WTC11 (cell line): ENCODE results near the gene KIR3DL2. TPM values are rescaled to one million over a fixed set of nuclear protein-coding genes. Genes with fewer than 3 reads are reported as not detected.

ENCODE experiments used
- ATAC-seq: fragments of 200-7000 bp; cut with Tn5 transposase; 2 replicates; pipeline ENCODE4 v1.10.0; 2021; ENCODE audit warnings: mild to moderate bottlenecking, moderate library complexity
- CTCF ChIA-PET: fragments of 300-600 bp; sonication (Branson Sonifier 250); formaldehyde crosslinking; loops from one replicate; lab custom pipeline; 2021; ENCODE audit warnings: antibody characterized with exemption; lab: Charles Lee
- POLR2A ChIA-PET: fragments of 350-600 bp; sonication (Branson Sonifier 250); formaldehyde crosslinking; loops from one replicate; lab custom pipeline; 2021; ENCODE audit warnings: antibody characterized with exemption; lab: Charles Lee
- DNase-seq: peaks from one replicate; pipeline ENCODE4 v3.0.0; 2021; ENCODE audit warnings: low spot score
- H3K27ac Mint-ChIP-seq: 2 replicates; pipeline ENCODE4 v1.8.0; 2021; ENCODE audit warnings: mixed read lengths
- H3K27me3 Mint-ChIP-seq: 2 replicates; pipeline ENCODE4 v1.8.0; 2021; ENCODE audit warnings: low read depth, mild to moderate bottlenecking, moderate library complexity, mixed read lengths
- H3K36me3 Mint-ChIP-seq: 2 replicates; pipeline ENCODE4 v1.8.0; 2021; ENCODE audit warnings: mixed read lengths
- H3K4me1 Mint-ChIP-seq: 2 replicates; pipeline ENCODE4 v1.8.0; 2022; ENCODE audit warnings: mixed read lengths
- H3K4me3 Mint-ChIP-seq: 2 replicates; pipeline ENCODE4 v1.8.0; 2021; ENCODE audit warnings: mild to moderate bottlenecking, moderate library complexity, mixed read lengths
- H3K9me3 Mint-ChIP-seq: 2 replicates; pipeline ENCODE4 v1.8.0; 2021; ENCODE audit warnings: mixed read lengths
- CBFB ChIP-seq: sonication (generic); formaldehyde crosslinking; IDR thresholded peaks from 2 replicates; pipeline ENCODE4 v1.8.1; 2022; ENCODE audit warnings: mild to moderate bottlenecking, low read depth, missing genetic modification reagents
- CREM ChIP-seq: sonication (generic); formaldehyde crosslinking; IDR thresholded peaks from 2 replicates; pipeline ENCODE4 v1.8.1; 2022; ENCODE audit warnings: mild to moderate bottlenecking, missing genetic modification reagents, moderate library complexity
- ERG ChIP-seq: fragments of 250-450 bp; sonication (Bioruptor Pico); IDR thresholded peaks from 2 replicates; pipeline ENCODE4 v1.8.0; 2021; ENCODE audit warnings: mild to moderate bottlenecking
- FOXJ3 ChIP-seq: sonication (generic); formaldehyde crosslinking; IDR thresholded peaks from 2 replicates; pipeline ENCODE4 v1.9.0; 2021; ENCODE audit warnings: missing genetic modification reagents, mild to moderate bottlenecking, borderline replicate concordance
- RELA ChIP-seq: sonication (generic); formaldehyde crosslinking; IDR thresholded peaks from 2 replicates; pipeline ENCODE4 v1.8.1; 2022; ENCODE audit warnings: missing genetic modification reagents, mild to moderate bottlenecking, borderline replicate concordance
- SMAD4 ChIP-seq: sonication (generic); formaldehyde crosslinking; IDR thresholded peaks from 2 replicates; pipeline ENCODE4 v1.8.0; 2022; ENCODE audit warnings: mild to moderate bottlenecking, missing genetic modification reagents
- TP53 ChIP-seq: sonication (generic); formaldehyde crosslinking; IDR thresholded peaks from 2 replicates; pipeline ENCODE4 v1.8.1; 2023; ENCODE audit warnings: mild to moderate bottlenecking, missing genetic modification reagents
- ZNF232 ChIP-seq: sonication (generic); formaldehyde crosslinking; IDR thresholded peaks from 2 replicates; pipeline ENCODE4 v1.8.0; 2022; ENCODE audit warnings: mild to moderate bottlenecking, missing genetic modification reagents
- ZNF425 ChIP-seq: fragments of 250-450 bp; sonication (Bioruptor Pico); conservative IDR thresholded peaks from 2 replicates; pipeline ENCODE4 v1.9.0; 2021; ENCODE audit warnings: mild to moderate bottlenecking
- total RNA-seq: library from RNA; stranded (reverse); gene quantifications from 3 replicates; pipeline ENCODE4 v1.2.3, GENCODE V29; 2021
- TF ChIP-seq, protein P1 (sequence below): sonication (generic); formaldehyde crosslinking; IDR thresholded peaks from 2 replicates; pipeline ENCODE4 v1.8.0; 2022; ENCODE audit warnings: mild to moderate bottlenecking, missing genetic modification reagents
- TF ChIP-seq, protein P2 (sequence below): fragments of 250-450 bp; sonication (Bioruptor Pico); IDR thresholded peaks from 2 replicates; pipeline ENCODE4 v1.9.0; 2021; ENCODE audit warnings: mild to moderate bottlenecking
- TF ChIP-seq, protein P3 (sequence below): fragments of 250-450 bp; sonication (Bioruptor Pico); IDR thresholded peaks from 2 replicates; pipeline ENCODE4 v1.9.0; 2021; ENCODE audit warnings: mild to moderate bottlenecking, borderline replicate concordance

KIR3DL2 gene
- total RNA-seq, 1 experiment from 2014 or later: not detected

DNA sequence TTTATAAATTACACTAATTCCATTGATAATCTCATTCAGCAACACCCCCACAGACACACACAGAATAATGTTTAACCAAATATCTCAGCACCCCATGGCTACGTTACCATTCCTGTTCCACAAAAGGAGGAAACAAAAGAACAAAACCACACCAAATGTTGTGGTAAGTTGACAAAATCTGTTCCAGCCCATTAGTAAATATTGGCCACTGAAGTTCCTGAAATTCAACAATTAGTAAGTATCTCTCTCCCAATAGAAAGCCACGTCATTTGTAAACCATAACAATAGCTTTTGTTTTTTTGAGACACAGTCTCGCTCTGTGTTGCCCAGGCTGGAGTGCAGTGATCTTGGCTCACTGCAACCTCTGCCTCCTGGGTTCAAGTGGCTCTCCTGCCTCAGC, 21.5 kb downstream of the KIR3DL2 start (continued):
- no peak for TF ChIP-seq ZNF425 (CRISPR knock-in tag)
- TF ChIP-seq, protein P1, sequence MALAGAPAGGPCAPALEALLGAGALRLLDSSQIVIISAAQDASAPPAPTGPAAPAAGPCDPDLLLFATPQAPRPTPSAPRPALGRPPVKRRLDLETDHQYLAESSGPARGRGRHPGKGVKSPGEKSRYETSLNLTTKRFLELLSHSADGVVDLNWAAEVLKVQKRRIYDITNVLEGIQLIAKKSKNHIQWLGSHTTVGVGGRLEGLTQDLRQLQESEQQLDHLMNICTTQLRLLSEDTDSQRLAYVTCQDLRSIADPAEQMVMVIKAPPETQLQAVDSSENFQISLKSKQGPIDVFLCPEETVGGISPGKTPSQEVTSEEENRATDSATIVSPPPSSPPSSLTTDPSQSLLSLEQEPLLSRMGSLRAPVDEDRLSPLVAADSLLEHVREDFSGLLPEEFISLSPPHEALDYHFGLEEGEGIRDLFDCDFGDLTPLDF (CRISPR knock-in tag): no peak
- TF ChIP-seq, protein P2, sequence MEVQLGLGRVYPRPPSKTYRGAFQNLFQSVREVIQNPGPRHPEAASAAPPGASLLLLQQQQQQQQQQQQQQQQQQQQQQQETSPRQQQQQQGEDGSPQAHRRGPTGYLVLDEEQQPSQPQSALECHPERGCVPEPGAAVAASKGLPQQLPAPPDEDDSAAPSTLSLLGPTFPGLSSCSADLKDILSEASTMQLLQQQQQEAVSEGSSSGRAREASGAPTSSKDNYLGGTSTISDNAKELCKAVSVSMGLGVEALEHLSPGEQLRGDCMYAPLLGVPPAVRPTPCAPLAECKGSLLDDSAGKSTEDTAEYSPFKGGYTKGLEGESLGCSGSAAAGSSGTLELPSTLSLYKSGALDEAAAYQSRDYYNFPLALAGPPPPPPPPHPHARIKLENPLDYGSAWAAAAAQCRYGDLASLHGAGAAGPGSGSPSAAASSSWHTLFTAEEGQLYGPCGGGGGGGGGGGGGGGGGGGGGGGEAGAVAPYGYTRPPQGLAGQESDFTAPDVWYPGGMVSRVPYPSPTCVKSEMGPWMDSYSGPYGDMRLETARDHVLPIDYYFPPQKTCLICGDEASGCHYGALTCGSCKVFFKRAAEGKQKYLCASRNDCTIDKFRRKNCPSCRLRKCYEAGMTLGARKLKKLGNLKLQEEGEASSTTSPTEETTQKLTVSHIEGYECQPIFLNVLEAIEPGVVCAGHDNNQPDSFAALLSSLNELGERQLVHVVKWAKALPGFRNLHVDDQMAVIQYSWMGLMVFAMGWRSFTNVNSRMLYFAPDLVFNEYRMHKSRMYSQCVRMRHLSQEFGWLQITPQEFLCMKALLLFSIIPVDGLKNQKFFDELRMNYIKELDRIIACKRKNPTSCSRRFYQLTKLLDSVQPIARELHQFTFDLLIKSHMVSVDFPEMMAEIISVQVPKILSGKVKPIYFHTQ (CRISPR knock-in tag): no peak
- no peak for TF ChIP-seq RELA (CRISPR knock-in tag)
- TF ChIP-seq ZNF232: no peak

DNA sequence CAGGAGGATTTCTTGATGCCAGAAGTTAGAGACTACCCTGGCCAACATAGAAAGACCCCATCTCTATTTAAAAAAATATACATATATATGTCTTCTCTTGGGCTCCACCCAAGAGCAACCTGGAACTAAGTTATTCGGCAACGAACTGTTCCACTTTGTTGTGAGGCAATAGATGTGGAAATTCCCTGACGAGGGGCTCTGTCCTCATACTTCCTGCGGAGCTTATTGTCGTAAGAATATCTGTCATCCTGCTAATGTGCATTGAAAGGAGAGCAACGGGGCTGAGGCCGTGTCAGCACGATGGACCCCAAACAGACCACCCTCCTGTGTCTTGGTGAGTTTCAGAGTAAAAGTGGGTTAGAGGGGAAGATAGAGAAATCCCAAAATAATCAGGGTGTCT, 23.7 kb downstream of the KIR3DL2 start, which contains the start of gene FCAR:
Gene FCAR, plus strand, starts transcription at position 246 of the 400 bp plus-strand sequence. Its CDS starts 55 bp downstream, at position 301.
- H3K4me1 Mint-ChIP-seq: peaks cover 19% of the 10 kb centered on the region
- H3K9me3 Mint-ChIP-seq: peaks cover 21% of the 10 kb centered on the region
- H3K4me3 Mint-ChIP-seq: no peak within 1 kb of the TSS
- no peaks in the 10 kb centered on the region for H3K36me3 Mint-ChIP-seq
- ATAC-seq (no peak), DNase-seq (no peak)
- TF ChIP-seq TP53 (CRISPR knock-in tag) (no peak), CBFB (CRISPR knock-in tag) (no peak), ERG (no peak), RELA (CRISPR knock-in tag) (no peak), CREM (no peak), SMAD4 (CRISPR knock-in tag) (no peak), FOXJ3 (CRISPR knock-in tag) (no peak)
- TF ChIP-seq, protein P3, sequence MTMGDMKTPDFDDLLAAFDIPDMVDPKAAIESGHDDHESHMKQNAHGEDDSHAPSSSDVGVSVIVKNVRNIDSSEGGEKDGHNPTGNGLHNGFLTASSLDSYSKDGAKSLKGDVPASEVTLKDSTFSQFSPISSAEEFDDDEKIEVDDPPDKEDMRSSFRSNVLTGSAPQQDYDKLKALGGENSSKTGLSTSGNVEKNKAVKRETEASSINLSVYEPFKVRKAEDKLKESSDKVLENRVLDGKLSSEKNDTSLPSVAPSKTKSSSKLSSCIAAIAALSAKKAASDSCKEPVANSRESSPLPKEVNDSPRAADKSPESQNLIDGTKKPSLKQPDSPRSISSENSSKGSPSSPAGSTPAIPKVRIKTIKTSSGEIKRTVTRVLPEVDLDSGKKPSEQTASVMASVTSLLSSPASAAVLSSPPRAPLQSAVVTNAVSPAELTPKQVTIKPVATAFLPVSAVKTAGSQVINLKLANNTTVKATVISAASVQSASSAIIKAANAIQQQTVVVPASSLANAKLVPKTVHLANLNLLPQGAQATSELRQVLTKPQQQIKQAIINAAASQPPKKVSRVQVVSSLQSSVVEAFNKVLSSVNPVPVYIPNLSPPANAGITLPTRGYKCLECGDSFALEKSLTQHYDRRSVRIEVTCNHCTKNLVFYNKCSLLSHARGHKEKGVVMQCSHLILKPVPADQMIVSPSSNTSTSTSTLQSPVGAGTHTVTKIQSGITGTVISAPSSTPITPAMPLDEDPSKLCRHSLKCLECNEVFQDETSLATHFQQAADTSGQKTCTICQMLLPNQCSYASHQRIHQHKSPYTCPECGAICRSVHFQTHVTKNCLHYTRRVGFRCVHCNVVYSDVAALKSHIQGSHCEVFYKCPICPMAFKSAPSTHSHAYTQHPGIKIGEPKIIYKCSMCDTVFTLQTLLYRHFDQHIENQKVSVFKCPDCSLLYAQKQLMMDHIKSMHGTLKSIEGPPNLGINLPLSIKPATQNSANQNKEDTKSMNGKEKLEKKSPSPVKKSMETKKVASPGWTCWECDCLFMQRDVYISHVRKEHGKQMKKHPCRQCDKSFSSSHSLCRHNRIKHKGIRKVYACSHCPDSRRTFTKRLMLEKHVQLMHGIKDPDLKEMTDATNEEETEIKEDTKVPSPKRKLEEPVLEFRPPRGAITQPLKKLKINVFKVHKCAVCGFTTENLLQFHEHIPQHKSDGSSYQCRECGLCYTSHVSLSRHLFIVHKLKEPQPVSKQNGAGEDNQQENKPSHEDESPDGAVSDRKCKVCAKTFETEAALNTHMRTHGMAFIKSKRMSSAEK (CRISPR knock-in tag): no peak
- POLR2A ChIA-PET: no interaction called here
- CTCF ChIA-PET: no interaction called here
- no peak within 1 kb of the TSS for H3K27ac Mint-ChIP-seq
- H3K27me3 Mint-ChIP-seq: peaks cover 18% of the 10 kb centered on the region
